K562 (cell line): ENCODE measurements around the gene CNIH3. TPM values are rescaled to one million over a fixed set of nuclear protein-coding genes. Genes with fewer than 3 reads are reported as not detected.
A peak's percentile ranks its signal among the peaks of the same experiment; 100 is the strongest.

Experiments
- ATAC-seq: fragments of 200-7000 bp; cut with Tn5 transposase; 3 replicates; pipeline ENCODE4 v1.9.1; 2020; ENCODE audit warnings: moderate library complexity
- BruUV-seq: library from RNA; stranded (reverse); fragments of 400-500 nt; replicated peaks from 2 replicates; lab custom pipeline; 2021; lab: Mats Ljungman, UMichigan
- CTCF ChIA-PET: fragments of 300-600 bp; formaldehyde crosslinking; extraction: SDS; loops from one replicate; lab custom pipeline; 2021; ENCODE audit warnings: low intra/inter-chr PET ratio; lab: Yijun Ruan, JAX
- POLR2A ChIA-PET: fragments of 300-600, 350-650 bp; sonication (Branson Sonifier 250); formaldehyde crosslinking; extraction: SDS; loops from one replicate; lab custom pipeline; 2021; ENCODE audit warnings: antibody characterized with exemption, inconsistent platforms; lab: Yijun Ruan, JAX
- DNase-seq, 4 experiments: peaks; one replicate each; pipeline versions ENCODE4 v3.0.0 to v3.0.0-alpha.2; 2011 to 2018; ENCODE audit warnings: low spot score in 3 of 4, mixed read lengths in 3 of 4; ENCODE audit errors: extremely low read depth in 1 of 4
- FAIRE-seq: peaks from 2 replicates; lab custom pipeline; 2011; peaks lifted over from hg19 to GRCh38; lab: Jason Lieb, UNC
- H2AFZ ChIP-seq: 2 replicates; pipeline ENCODE4 v1.6.0; 2011; ENCODE audit warnings: low read depth, low read length, control low read depth, inconsistent platforms
- H3K27ac ChIP-seq: fragments of 200-600 bp; 3 replicates; pipeline ENCODE4 v1.8.0; 2011; ENCODE audit warnings: low read depth, mild to moderate bottlenecking, control low read depth, inconsistent platforms, low read length, moderate library complexity, mixed read lengths; ENCODE audit errors: extremely low read depth
- H3K27me3 ChIP-seq, 2 experiments: fragments of 300-600 bp in 1 of 2; 2 replicates in 1 of 2; 3 replicates in 1 of 2; pipeline versions ENCODE4 v1.6.0 to v1.8.0; 2011; ENCODE audit warnings: inconsistent platforms in 2 of 2, low read length in 2 of 2, mild to moderate bottlenecking in 1 of 2, mixed read lengths in 1 of 2, moderate library complexity in 1 of 2; ENCODE audit not compliant: control insufficient read depth in 2 of 2, insufficient read depth in 2 of 2
- H3K36me3 ChIP-seq: fragments of 300-600 bp; 3 replicates; pipeline ENCODE4 v1.8.0; 2011; ENCODE audit warnings: mild to moderate bottlenecking, low read length, inconsistent platforms; ENCODE audit not compliant: control insufficient read depth, insufficient read depth
- H3K4me1 ChIP-seq, 2 experiments: fragments of 200-600 bp in 1 of 2; replicated peaks in 1 of 2; 2 replicates in 1 of 2; 3 replicates in 1 of 2; pipeline versions ENCODE4 v1.5.1 to v1.8.0; 2011; ENCODE audit warnings: inconsistent platforms in 2 of 2, low read length in 2 of 2, mild to moderate bottlenecking in 1 of 2, mixed read lengths in 1 of 2, moderate library complexity in 1 of 2; ENCODE audit not compliant: control insufficient read depth in 2 of 2, insufficient read depth in 2 of 2
- H3K4me2 ChIP-seq: 2 replicates; pipeline ENCODE4 v1.6.1; 2011; ENCODE audit warnings: low read length, control low read depth, inconsistent platforms, mixed read lengths; ENCODE audit not compliant: insufficient read depth
- H3K4me3 ChIP-seq: fragments of 200-600 bp; sonication (generic), shearing (Covaris generic); 2 replicates; pipeline ENCODE4 v1.5.1; 2016; ENCODE audit warnings: control low read depth, inconsistent platforms
- H3K79me2 ChIP-seq: fragments of 200-600 bp; 3 replicates; pipeline ENCODE4 v1.8.0; 2011; ENCODE audit warnings: low read length, inconsistent platforms; ENCODE audit not compliant: control insufficient read depth, insufficient read depth
- H3K9ac ChIP-seq, 2 experiments: 2 replicates each; pipeline versions ENCODE4 v1.6.0 to v1.6.1; 2011; ENCODE audit warnings: low read depth in 2 of 2, low read length in 2 of 2, control low read depth in 1 of 2, inconsistent platforms in 1 of 2, mild to moderate bottlenecking in 1 of 2, mixed read lengths in 1 of 2; ENCODE audit not compliant: insufficient read depth in 1 of 2
- H3K9me1 ChIP-seq: one replicate; pipeline ENCODE4 v1.6.0; 2011; ENCODE audit warnings: inconsistent platforms, mild to moderate bottlenecking, low read length, moderate library complexity; ENCODE audit not compliant: control insufficient read depth, insufficient read depth
- H3K9me3 ChIP-seq: replicated peaks from 2 replicates; pipeline ENCODE4 v1.5.1; 2011; ENCODE audit warnings: low read depth, low read length, inconsistent platforms; ENCODE audit not compliant: control insufficient read depth, insufficient read depth
- H4K20me1 ChIP-seq: replicated peaks from 2 replicates; pipeline ENCODE4 v1.6.1; 2011; ENCODE audit warnings: low read length, inconsistent platforms, mixed read lengths; ENCODE audit not compliant: control insufficient read depth, insufficient read depth
- CEBPB ChIP-seq: fragments of 450-650 bp; IDR thresholded peaks from 2 replicates; pipeline ENCODE4 v1.6.1; 2016; ENCODE audit warnings: missing genetic modification characterization, missing compliant biosample characterization
- CEBPG ChIP-seq, 3 experiments: fragments of 200-800 bp in 1 of 3; sonication (Bioruptor generic) in 1 of 3; sonication (generic) in 1 of 3; formaldehyde crosslinking in 1 of 3; IDR thresholded peaks in 2 of 3; conservative IDR thresholded peaks in 1 of 3; 2 replicates each; pipeline versions ENCODE4 v1.6.1 to v1.8.0; 2016 to 2022; ENCODE audit warnings: missing compliant biosample characterization in 2 of 3, missing genetic modification characterization in 2 of 3, mild to moderate bottlenecking in 1 of 3, missing genetic modification reagents in 1 of 3
- FOSL1 ChIP-seq: fragments of 200-800 bp; sonication (Bioruptor generic); conservative IDR thresholded peaks from 2 replicates; pipeline ENCODE4 v1.6.1; 2016; ENCODE audit warnings: missing genetic modification characterization, missing compliant biosample characterization
- NRF1 ChIP-seq, 2 experiments: fragments of 450-650 bp; IDR thresholded peaks in 1 of 2; conservative IDR thresholded peaks in 1 of 2; 2 replicates each; pipeline ENCODE4 v1.6.1; 2014; ENCODE audit warnings: mild to moderate bottlenecking in 2 of 2
- RERE ChIP-seq: sonication (generic); formaldehyde crosslinking; IDR thresholded peaks from 2 replicates; pipeline ENCODE4 v1.8.0; 2023; ENCODE audit warnings: missing genetic modification reagents, mild to moderate bottlenecking, borderline replicate concordance
- TCF15 ChIP-seq: fragments of 250-450 bp; sonication (Bioruptor Pico); IDR thresholded peaks from 2 replicates; pipeline ENCODE4 v1.8.0; 2022; ENCODE audit warnings: moderate library complexity, mild to moderate bottlenecking, inconsistent platforms
- TOE1 ChIP-seq, 2 experiments: fragments of 450-650 bp in 1 of 2; sonication (generic) in 1 of 2; formaldehyde crosslinking in 1 of 2; IDR thresholded peaks; 2 replicates each; pipeline versions ENCODE4 v1.7.1 to v1.8.0; 2016 to 2022; ENCODE audit warnings: borderline replicate concordance in 2 of 2, mild to moderate bottlenecking in 2 of 2, antibody characterized with exemption in 1 of 2, inconsistent platforms in 1 of 2, low read depth in 1 of 2, missing genetic modification reagents in 1 of 2, moderate library complexity in 1 of 2
- WHSC1 ChIP-seq: IDR thresholded peaks from one replicate; pipeline ENCODE4 v1.6.1; 2012; ENCODE audit warnings: low read length, control low read depth, inconsistent platforms
- ZNF184 ChIP-seq: sonication (generic); formaldehyde crosslinking; IDR thresholded peaks from 2 replicates; pipeline ENCODE4 v1.5.0; 2020; ENCODE audit warnings: missing genetic modification reagents
- ZNF444 ChIP-seq: fragments of 250-450 bp; sonication (Bioruptor Pico); IDR thresholded peaks from 2 replicates; pipeline ENCODE4 v1.4.0; 2020; ENCODE audit warnings: mild to moderate bottlenecking, moderate library complexity
- ZNF764 ChIP-seq: fragments of 250-450 bp; sonication (Bioruptor Pico); IDR thresholded peaks from 2 replicates; pipeline ENCODE4 v1.4.0; 2020; ENCODE audit warnings: low read depth, mild to moderate bottlenecking, moderate library complexity
- ZNF79 ChIP-seq: fragments of 250-450 bp; sonication (Bioruptor Pico); IDR thresholded peaks from 2 replicates; pipeline ENCODE4 v1.4.0; 2020; ENCODE audit warnings: low read depth, mild to moderate bottlenecking, moderate library complexity
- WGBS: fragments of 100-300 bp; shearing (Covaris generic); methylation state at CpG from one replicate; pipeline ENCODE4 v1.1.6; 2016; ENCODE audit warnings: low coverage, mixed read lengths; ENCODE audit not compliant: insufficient coverage; ENCODE audit errors: missing lambda C conversion rate; 5-methylcytosine and 5-hydroxymethylcytosine counted together
- in situ Hi-C: fragments of 300-500 bp; cut with MboI; formaldehyde crosslinking; loops from 4 replicates; pipeline ENCODE4 v1.15.0; 2018; ENCODE audit warnings: inconsistent platforms, mixed read lengths
- intact Hi-C: fragments of 100-400 bp; cut with micrococcal nuclease; formaldehyde crosslinking; loops from 2 replicates; pipeline ENCODE4 v1.14.2; 2022
- polyA plus RNA-seq, 8 experiments: library from polyadenylated mRNA; depleted of rRNA in 4 of 8; stranded (reverse) in 5 of 8; unstranded in 3 of 8; fragments of >200 nt; fragmentation: Nextera tagmentation in 2 of 8; fragmentation: Illumina TruSeq in 1 of 8; extraction: Ambion mirVana in 2 of 8; extraction: Trizol in 1 of 8; gene quantifications; 2 replicates each; pipeline versions ENCODE4 v1.2.1 to v1.2.3, GENCODE V29; 2011 to 2014; ENCODE audit warnings: inconsistent platforms in 1 of 8, missing spikeins in 1 of 8
- total RNA-seq, 7 experiments: library from RNA; depleted of rRNA in 6 of 7; stranded (reverse); fragments of >200 nt in 6 of 7; fragmentation: Illumina TruSeq in 2 of 7; extraction: Trizol in 2 of 7; gene quantifications; 2 replicates each; pipeline versions ENCODE4 v1.2.1 to v1.2.3, GENCODE V29; 2011 to 2021; ENCODE audit warnings: low replicate concordance in 1 of 7

The CNIH3 gene
- total and polyA plus RNA-seq, 9 of the 15 experiments (the other 6 are each of a cell fraction or from before 2014, with no cell fraction given) = 0.14 to 1.8 (median 0.79) TPM

GRCh38 chr1:224607188-224608148 is 8.6 kb upstream of the CNIH3 start:
- 4% methylated on average over 5 of the region's 5 CpGs for WGBS
- Histone ChIP-seq H3K36me3 (no peaks in the 10 kb centered on the region), H3K9me1 (no peaks in the 10 kb centered on the region), H3K4me3 (no peak overlapping the region), H2AFZ (no peak overlapping the region), H3K4me2 (no peak overlapping the region), H3K4me1 (no peaks in the 10 kb centered on the region), H3K27me3 (peaks cover 3 to 11% of the 10 kb centered on the region in 2 experiments; a peak in 4 of 5 replicates), H3K79me2 (no peaks in the 10 kb centered on the region), H3K9me3 (no peaks in the 10 kb centered on the region), H4K20me1 (no peaks in the 10 kb centered on the region), H3K9ac (no peak overlapping the region), H3K27ac (no peak overlapping the region)
- ATAC-seq = no peak
- BruUV-seq = no TSS peak
- in situ Hi-C loops (no loop called here), intact Hi-C loops (no loop called here)
- POLR2A ChIA-PET = interaction anchor here (0.6 to 1.7 kb wide), 2 partner anchors 14 to 240 kb away, joined by 3 to 4 read pairs; no protein-coding TSS in a partner anchor
- no peak for FAIRE-seq
- TF ChIP-seq TCF15 (CRISPR knock-in tag) = no peak
- no peak for TF ChIP-seq ZNF184 (CRISPR knock-in tag)
- no peak for TF ChIP-seq ZNF79
- no peak for TF ChIP-seq NRF1 (conservative IDR thresholded peaks at IDR 0.05 in 1 of 2, IDR thresholded peaks at IDR 0.05 in 1 of 2)
- TF ChIP-seq CEBPG (CRISPR knock-in tag; IDR thresholded peaks at IDR 0.05) = no peak
- peak; percentile 68 to 89 for TF ChIP-seq CEBPG (tag; conservative IDR thresholded peaks at IDR 0.05 in 1 of 2, IDR thresholded peaks at IDR 0.05 in 1 of 2)
- peak; percentile 73 for TF ChIP-seq CEBPB (tag)
- no peak for TF ChIP-seq ZNF444 (CRISPR knock-in tag)
- TF ChIP-seq TOE1 (IDR thresholded peaks at IDR 0.05; ENCODE audit: borderline replicate concordance) = no peak
- TF ChIP-seq TOE1 (CRISPR knock-in tag; IDR thresholded peaks at IDR 0.05; ENCODE audit: borderline replicate concordance, low read depth) = no peak
- TF ChIP-seq FOSL1 (tag) = no peak
- TF ChIP-seq RERE (CRISPR knock-in tag) = no peak
- no peak for TF ChIP-seq ZNF764
- no peak for TF ChIP-seq WHSC1
- CTCF ChIA-PET = no interaction called here
- no peak for DNase-seq
